Ammon's horn (tissue), 1 donor: ENCODE measurements around the gene CCDC141.
"Not testable (repeated sequence)": the region's sequence is repeated elsewhere in the genome, so short reads cannot be mapped to it uniquely, and the experiment has no call there.

ENCODE experiments used
- DNase-seq: peaks from one replicate; pipeline ENCODE4 v3.0.0-alpha.2; 2016; ENCODE audit warnings: low spot score

CCDC141 gene

DNA sequence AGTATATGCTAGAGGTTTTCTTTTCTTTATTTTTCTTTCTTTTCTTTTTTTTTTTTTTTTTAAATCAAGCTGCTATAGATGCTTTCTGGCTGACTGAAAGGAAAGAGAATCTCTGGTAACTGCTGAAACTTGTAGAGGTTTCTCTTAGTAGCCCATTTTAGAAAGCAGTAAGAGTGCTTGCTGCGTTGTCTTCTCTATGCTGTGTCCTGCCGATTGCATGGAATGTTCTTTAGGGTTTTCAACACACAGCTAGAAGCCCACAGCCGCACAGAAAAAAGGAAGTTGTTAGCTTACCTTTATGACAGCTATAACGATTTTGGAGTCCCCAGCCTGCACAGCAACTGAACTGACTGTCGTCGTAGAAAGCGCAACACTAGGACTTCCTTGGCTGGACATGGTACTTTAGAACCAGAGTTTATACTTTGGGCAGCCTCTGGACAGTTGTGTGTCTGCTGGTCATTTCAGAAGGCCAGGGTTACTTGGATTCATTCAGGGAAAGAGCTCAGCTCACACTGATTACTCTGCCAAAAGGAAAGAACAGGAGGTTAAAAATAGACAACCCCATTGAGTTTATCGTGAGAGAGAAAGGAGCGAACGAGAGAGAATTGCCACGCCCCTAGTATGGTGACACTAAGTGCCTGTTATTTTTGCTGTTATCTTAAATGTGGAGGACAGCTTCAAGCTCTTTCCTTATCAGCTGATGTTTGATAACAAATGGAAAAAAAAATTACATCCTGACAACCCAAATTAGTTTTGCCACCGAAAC is at the start of gene CCDC141:
Gene CCDC141, minus strand, starts transcription at position 592 of the 766 bp plus-strand sequence. Its CDS starts 196 bp downstream, at position 396.
- no peak for DNase-seq

DNA sequence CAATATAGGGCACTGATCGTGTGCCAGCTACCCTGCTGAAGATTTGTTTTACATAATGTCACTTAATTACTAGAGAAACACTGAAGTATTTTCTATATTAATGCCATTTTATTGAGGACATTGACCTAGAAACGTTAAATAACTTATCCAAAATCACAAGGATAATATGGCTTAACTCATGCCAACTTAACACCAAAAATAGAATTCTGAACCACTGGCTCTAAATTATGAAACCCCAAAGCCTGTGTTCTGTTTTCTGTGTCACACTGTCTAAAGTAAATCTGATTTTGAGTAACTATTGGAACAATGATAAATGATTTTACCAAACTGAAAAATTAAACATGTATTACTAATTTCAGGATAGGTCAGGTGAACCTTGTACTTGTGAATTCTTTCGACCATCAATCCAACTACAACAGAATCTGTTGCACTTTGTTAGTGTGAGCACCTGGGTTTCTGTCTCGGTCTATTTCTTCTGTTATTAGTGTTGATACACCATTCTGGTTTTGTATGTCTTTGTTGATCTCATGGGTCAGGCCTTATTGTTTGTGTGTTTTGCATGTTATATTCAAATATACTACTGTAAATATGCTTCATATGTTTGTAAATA is 48.2 kb upstream of the CCDC141 start:
- DNase-seq = no peak

GRCh38 chr2:179097131-179097530 is 47.2 kb upstream of the CCDC141 start:
- no peak for DNase-seq

- DNase-seq = no peak
Observed at GRCh38 chr2:179096090-179096489, 46.2 kb upstream of the CCDC141 start.

- not testable (repeated sequence) for DNase-seq
Observed at GRCh38 chr2:179092912-179093311, 43.0 kb upstream of the CCDC141 start.

- no peak for DNase-seq
Observed at GRCh38 chr2:179082697-179083096, 32.8 kb upstream of the CCDC141 start.

DNA sequence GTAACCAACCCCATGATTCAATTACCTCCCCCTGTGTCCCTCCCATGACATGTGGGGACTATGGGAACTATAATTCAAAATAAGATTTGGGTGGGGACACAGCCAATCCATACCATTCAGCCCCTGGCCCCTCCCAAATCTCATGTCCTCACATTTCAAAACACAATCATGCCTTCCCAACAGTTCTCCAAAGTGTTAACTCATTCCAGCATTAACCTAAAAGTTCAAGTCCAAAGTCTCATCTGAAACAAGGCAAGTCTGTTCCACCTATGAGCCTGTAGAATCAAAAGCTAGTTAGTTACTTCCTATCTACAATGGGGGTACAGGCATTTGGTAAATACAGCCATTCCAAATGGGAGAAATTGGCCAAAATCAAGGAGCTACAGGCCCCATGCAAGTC is 32.0 kb upstream of the CCDC141 start:
- DNase-seq = no peak

DNA sequence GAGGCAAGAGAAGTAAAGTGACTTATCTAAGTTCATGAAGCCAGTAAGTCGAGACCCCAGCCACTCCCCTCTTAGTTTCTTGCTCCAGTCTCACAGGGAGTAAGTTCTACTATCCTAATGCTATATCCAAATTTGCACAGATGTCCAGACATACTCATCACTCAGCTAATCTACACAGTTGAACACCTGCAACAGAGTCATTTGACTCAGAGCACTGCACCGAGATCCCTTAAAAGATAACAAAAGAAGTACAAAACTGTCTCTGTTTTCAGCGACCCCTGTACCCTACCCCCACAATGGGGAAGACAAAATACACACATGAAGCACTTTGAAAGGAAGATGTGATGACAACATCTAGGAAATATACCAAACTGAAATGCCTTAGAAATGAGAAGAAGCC is 22.6 kb upstream of the CCDC141 start:
- DNase-seq = no peak

DNA sequence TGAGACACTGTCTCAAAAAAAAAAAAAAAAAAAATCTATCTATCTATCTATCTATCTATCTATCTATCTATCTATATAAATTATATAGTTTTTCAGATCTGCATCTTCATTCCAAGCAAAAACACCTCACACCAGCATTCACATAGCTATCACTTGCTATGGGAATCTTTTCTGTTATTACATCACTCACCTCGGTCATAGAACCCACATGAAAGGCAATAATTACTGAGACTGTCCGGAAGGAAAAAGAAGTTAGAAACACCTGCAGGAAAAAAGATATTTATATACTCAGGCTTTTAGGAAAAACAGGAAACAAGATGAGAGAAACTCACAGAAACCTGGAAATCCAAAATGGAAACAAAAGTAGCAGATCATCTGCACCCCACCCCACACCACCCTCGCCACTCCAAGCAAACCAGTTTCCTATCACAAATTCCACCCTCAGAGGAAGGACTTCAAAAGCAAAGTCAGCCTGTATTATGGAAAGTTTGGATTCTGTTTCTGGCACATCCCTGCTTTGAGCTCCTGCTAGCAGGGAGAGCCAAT is 21.9 kb upstream of the CCDC141 start:
- no peak for DNase-seq

DNA sequence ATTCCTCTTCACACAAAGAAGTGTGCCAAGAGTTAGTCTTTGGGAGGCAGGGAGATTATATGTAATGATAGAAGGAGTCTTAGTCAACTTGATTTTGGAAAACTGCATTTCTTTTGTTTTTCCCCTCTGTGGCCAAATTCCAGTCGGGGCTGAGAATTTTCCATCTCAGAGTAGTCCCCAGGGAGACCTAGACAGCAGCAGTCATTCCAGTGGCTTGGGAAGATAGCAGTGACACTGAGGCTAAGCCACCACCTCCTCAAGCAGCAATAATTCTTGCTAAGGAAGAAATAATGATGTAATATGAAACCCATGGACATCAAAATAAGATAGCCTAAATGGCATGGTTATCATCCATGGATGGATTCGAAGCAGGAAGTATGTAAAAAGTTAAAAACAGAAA is 21.0 kb upstream of the CCDC141 start:
- no peak for DNase-seq

GRCh38 chr2:179069685-179070084 is 19.7 kb upstream of the CCDC141 start:
- no peak for DNase-seq

DNA sequence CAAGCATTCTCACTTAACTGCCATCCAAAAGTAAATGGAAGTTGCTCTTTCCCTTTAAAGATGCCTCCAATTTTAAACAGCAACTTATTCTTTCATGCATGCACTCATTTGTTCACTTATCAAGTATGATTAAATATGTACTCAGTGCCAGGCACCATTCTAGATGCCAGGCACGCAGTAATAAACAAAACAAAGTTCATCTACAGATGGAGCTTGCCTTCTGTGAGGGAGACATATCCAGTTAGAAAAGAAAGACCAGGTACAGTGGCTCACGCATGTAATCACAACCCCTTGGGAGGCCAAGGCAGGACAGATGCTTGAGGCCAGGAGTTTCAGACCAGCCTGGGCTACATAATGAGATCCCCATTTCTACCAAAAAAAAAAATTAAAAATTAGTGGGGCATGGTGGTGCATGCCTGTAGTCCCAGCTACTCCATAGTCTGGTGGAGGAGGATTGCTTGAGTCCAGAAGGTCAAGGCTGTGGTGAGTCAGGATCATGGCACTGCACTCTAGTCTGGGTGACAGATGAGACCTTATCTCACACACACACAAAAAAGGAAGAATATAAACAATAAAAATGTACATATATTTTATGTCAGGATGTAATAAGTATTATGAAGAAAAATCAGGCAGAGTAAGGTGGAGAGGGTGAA is 19.2 kb upstream of the CCDC141 start:
- DNase-seq = no peak

- DNase-seq = no peak
Observed at GRCh38 chr2:179059026-179059700, 9.2 kb upstream of the CCDC141 start.

- DNase-seq = no peak
Observed at GRCh38 chr2:179057737-179058136, 7.8 kb upstream of the CCDC141 start.

- not testable (repeated sequence) for DNase-seq
Observed at GRCh38 chr2:179053568-179053967, 3.6 kb upstream of the CCDC141 start.

DNA sequence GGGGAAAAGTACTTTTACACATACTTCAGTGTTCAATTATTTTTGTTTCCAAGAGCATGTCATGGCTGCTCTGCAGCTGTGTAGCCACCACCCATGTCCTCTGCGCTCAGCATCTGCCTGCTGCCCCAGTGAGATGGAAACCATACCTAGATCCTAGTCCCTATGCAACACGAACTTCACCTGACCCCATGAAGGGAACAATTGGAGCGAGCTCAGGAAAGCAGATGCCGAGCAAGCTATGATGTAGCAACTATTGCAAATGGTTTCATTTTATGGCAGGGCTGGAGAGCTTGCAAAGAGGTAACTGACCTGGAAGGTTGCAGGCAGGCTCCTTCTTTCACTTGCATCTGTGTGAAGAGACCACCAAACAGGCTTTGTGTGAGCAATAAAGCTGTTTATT is 1.3 kb upstream of the CCDC141 start:
- DNase-seq = no peak

GRCh38 chr2:179050755-179051154 is 818 bp upstream of the CCDC141 start:
- no peak for DNase-seq

- no peak for DNase-seq
Observed at GRCh38 chr2:179049203-179049545, 763 bp downstream of the CCDC141 start.

- DNase-seq = no peak
Observed at GRCh38 chr2:179048099-179048498, 1.8 kb downstream of the CCDC141 start.

GRCh38 chr2:179045602-179046001 is 4.3 kb downstream of the CCDC141 start:
- DNase-seq = not testable (repeated sequence)

DNA sequence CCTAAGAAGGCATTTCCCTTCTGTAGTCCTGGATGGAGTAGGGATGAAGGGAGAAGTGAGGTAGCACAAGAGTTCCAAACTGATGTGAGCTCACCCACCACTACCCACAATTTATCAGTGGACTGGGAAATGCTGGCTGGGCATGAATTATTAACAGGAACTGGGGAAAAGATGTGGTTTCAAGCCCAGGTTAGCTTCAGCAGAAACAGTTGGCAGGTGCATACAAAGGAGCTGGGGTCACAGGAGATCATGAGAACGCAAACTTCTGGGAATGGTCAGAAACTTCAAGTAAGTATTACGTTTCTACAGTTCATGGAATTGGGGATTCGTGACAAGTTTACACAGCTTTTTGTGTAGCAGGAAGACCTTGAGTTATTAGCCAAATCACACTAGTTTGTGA is 5.4 kb downstream of the CCDC141 start:
- DNase-seq = no peak

GRCh38 chr2:179037807-179038206 is 12.1 kb downstream of the CCDC141 start:
- DNase-seq = no peak
